ENCODE results near the gene METTL13.

DNA sequence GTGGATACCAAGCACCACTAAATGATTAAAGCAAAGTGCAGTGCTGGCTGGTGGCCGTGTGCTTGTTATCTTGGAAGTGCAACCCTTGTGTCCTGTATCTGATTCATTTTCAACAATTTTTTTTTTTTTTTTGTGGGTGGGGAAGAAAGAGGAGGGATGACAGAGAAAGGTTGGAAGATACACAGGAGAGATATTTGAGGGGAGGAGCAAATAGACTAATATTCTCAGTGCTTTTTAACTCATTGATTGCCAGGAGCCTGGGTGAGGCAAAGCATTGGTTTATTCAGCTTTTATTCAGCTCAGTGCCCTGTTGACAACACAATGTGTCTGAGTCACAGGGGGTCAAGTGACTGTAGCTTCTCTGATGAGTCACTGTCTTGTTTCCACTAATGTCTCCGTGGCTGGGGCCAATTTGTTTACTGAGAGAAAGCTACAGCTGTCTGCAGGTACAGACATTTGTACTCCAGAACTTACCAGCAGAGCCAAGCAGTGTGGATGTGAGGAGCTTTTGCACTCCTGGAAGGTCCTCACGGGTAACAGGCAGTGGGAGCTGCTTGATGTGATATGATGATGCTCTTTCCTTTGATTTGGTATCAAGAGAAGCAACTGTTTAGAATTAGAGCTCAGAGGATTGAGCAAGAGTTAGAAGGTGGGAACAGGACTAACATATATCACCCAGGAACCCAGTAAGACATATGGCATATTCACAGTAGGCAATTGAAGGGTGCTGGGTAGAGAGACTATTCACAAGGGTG is 36.2 kb downstream of the METTL13 start:
- TF ChIP-seq CTCF (IDR thresholded peaks at IDR 0.05): no peak
- TF ChIP-seq POLR2A (IDR thresholded peaks at IDR 0.05): no peak
